HG02571 (cell line): Measurements from ENCODE around the gene RRP12.

Experiments
- ATAC-seq: cut with Tn5 transposase; IDR thresholded peaks from one replicate; pipeline ENCODE4 v1.9.1; 2021; ENCODE audit warnings: mild to moderate bottlenecking, moderate library complexity; ENCODE audit not compliant: unreplicated experiment

The RRP12 gene

DNA sequence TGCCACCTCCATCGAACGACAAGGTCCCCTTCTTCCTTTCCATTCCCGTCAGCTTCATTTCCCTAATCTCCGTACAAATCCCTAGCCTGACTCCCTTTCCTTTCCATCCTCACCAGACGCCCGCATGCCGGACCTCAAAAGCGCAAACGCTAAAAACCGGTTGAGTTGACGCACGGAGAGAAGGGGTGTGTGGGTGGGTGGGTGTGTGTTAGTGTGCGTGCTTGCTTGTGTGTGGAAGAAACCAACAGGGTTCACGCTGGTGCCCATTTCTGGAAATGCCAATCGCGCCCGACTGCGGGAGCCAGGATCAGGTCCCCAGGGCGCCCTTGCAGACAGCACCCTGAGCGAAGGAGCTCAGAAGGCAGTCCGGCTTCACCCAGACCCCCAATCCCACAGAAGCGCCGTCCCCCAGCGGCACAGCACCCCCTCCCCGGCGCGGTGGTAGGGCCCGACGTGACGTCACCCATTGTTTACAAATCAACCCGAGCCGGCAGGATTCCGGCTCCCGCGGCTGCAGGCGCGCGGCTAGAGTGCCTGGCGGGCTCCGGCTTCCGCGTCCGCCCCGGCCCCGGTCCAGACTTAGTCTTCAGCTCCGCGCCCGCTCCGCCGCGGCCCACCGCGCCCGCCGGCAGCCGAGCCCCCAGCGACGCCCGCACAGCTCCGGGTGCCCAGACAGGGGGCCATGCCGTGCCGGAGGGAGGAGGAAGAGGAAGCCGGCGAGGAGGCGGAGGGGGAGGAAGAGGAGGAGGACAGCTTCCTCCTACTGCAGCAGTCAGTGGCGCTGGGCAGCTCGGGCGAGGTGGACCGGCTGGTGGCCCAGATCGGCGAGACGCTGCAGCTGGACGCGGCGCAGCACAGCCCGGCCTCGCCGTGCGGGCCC lies 82.1 kb downstream of the RRP12 start, which contains the start of gene FRAT1:
Gene FRAT1 (plus strand): TSS at position 500 of the 880 bp plus-strand sequence. CDS start 183 bp downstream, at position 683.
- ATAC-seq, result peak; percentile 84

DNA sequence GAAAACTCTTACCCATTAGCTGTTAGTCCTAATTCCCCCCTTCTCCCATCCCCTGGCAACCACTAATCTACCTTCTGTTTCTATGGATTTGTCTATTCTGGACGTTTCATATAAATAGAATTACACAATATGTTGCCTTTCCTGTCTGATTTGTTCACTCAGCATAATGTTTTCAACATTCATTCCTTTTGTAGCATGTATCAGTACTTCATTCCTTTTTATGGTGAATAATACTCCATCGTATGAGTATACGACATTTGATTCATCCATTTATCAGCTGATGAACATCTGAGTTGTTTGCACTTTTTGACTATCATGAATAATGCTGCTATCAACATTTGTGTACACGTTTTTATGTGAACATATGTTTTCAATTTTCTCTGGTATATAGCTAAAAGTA lies 86.5 kb downstream of the RRP12 start:
- ATAC-seq, result no peak

GRCh38 chr10:97312897-97313296 lies 88.2 kb downstream of the RRP12 start:
- no peak for ATAC-seq

DNA sequence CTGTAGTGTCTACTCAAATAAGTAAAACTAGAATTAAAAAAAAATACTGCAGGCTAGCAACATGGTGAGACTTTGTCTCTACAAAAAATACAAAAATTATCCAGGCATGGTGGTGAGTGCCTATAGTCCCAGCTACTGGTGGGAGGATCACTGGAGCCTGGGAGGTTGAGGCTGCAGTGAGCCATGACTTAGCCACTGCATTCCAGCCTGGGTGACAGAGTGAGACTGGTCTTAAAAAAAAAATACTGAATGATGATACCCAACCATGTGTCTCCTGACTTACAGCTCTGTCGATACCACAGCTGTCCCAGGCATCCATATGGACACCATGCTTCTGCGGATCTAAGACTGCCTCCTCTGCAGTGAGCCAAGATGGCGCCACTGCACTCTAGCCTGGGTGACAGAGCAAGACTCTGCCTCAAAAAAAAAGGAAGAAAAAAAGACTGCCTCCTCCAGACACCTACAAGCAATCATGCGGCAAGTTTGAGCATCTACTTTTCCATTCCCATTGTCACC lies 90.0 kb downstream of the RRP12 start:
- ATAC-seq, result no peak

DNA sequence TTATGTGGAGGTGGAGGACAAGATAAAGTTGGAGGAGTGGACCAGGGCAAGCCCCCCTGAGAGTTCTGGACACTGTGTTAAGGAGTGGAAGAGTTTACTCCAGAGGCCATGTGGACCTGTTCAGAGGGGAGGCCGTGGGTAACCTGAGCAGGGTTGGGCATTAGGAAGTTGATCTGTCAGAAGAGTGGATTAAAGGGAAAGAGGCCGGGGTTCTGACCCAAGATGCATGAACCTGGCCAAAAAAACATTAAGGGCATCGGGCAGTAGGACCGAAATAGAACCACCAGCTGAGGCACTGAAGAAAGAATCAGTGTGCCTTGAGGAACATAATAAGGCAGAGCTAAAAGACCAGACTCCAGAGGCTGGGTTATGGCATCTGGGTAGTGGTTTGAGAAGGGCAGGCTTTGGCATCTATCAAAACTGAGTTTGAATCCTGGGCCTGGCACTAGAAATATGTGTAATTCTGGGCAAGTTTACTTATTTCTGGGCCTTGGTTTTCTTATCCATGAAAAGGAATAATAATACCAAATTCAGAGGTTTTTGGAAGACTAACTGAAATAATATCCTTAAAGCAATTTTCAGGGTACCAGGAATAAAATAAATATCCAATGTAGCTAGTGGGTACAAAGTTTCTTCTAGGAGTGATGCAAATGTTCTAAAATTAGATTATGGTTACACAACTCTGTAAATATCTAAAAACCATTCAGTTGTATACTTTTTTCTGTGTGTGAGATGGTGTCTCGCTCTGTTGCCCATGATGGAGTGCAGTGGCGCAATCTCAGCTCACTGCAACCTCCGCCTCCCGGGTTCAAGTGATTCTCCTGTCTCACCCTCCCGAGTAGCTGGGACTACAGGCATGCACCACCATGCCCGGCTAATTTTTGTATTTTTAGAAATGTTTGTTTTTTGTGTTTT lies 93.0 kb downstream of the RRP12 start:
- no peak for ATAC-seq

- no peak for ATAC-seq
These were observed 93.7 kb downstream of the RRP12 start for GRCh38 chr10:97307441-97307840.
